Posterior cingulate gyrus (tissue), 11 donors: ENCODE measurements around the gene ROBO1.
"Not testable (repeated sequence)": the region's sequence is repeated elsewhere in the genome, so short reads cannot be mapped to it uniquely, and the experiment has no call there.

Experiments used
- DNase-seq, 10 donors: peaks; one replicate each; pipeline versions ENCODE4 v3.0.0 to v3.0.0-alpha.2; 2020 to 2021; ENCODE audit warnings: mixed read lengths in 3 of 10
- intact Hi-C: fragments of 100-400 bp; cut with DNase I; formaldehyde crosslinking; loops from one replicate; pipeline ENCODE4 v1.15.1; 2023

Gene ROBO1

GRCh38 chr3:79560698-79561097 is 207.1 kb downstream of the ROBO1 start:
- intact Hi-C loops = no loop called here

DNA sequence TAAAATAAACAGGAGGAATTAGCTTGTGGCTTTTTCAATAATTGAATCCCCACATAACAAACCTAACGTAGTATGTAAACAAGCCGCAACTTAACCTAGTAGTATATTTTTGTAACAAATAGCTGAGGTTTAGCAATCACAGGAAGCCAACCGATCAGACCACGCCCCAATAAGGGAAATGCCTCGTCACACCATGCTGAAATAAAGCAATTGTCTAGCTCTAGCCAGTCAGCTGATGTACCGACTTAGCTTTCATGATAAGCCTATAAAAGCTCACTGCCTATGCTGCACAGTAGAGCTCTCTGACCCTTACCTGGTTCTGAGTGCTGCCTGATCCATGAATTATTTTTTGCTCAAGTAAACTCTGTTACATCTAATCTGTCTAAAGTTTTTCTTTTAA is 208.9 kb downstream of the ROBO1 start:
- intact Hi-C loops = no loop called here
- no peak for DNase-seq

More at GRCh38 chr3:79560698-79561097, 207.1 kb downstream of the ROBO1 start:
- DNase-seq = no peak

GRCh38 chr3:79555655-79556054 is 212.1 kb downstream of the ROBO1 start:
- no peak for DNase-seq
- intact Hi-C loops = no loop called here

DNA sequence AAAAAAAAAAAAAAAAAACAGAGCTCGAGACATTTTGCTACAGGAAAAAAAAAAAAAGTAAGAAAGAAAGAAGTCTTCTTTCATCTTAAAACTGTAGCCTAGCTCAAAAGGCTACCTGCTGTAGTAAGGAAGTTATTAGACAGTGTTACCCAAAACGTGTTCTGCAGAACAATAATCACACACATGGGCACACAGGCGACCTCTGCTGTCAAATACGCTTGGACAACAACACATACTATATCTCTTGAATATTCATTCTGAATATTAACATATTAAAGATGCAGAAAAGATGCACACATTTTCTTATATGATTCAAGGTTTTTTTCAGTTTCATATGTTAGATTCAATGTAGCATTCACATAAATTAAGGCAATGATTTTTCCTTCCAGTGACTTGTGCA is 215.8 kb downstream of the ROBO1 start:
- DNase-seq = no peak
- intact Hi-C loops = no loop called here

GRCh38 chr3:79551321-79551892 is 216.4 kb downstream of the ROBO1 start:
- intact Hi-C loops = no loop called here
- no peak for DNase-seq

GRCh38 chr3:79543218-79543982 is 224.4 kb downstream of the ROBO1 start:
- no peak for DNase-seq
- intact Hi-C loops = no loop called here

- intact Hi-C loops = no loop called here
These were observed 233.1 kb downstream of the ROBO1 start for GRCh38 chr3:79534727-79535126.

DNA sequence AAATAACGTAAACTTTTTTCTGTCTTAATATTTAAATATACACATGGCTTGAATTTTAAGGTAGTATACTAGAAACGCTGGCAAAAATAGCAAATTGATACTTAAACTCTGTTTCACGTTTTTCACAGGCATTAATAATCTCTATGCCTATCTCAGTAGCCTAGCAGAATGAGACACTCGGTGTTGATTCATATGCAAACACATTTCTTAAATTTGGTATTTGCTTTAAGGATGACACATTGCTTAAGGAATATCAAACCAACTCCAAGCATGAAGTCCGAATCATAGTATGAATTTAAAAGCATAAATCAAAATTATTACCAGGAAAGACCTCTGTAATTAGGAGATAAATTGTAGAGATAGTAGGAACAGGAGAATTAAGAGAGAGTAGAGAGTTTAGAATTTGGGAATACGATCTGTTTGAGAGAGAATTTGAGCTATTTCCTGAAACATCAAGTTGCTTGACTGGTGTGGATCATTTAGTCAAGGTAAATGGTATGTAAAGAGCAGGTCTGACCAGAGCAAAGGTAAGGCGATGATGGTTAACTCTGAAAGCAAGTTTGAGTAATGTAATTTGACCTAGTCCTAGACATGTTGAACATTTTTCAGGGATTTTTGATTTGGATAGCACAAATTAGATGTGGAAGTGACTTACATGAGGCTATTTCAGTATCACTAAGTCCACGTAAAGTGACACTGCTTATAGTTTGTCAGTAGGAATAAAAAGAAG is 236.1 kb downstream of the ROBO1 start:
- intact Hi-C loops = no loop called here
- DNase-seq = no peak

More at GRCh38 chr3:79534727-79535126, 233.1 kb downstream of the ROBO1 start:
- DNase-seq = no peak

- DNase-seq = no peak
These were observed 246.5 kb downstream of the ROBO1 start for GRCh38 chr3:79521221-79521848.

DNA sequence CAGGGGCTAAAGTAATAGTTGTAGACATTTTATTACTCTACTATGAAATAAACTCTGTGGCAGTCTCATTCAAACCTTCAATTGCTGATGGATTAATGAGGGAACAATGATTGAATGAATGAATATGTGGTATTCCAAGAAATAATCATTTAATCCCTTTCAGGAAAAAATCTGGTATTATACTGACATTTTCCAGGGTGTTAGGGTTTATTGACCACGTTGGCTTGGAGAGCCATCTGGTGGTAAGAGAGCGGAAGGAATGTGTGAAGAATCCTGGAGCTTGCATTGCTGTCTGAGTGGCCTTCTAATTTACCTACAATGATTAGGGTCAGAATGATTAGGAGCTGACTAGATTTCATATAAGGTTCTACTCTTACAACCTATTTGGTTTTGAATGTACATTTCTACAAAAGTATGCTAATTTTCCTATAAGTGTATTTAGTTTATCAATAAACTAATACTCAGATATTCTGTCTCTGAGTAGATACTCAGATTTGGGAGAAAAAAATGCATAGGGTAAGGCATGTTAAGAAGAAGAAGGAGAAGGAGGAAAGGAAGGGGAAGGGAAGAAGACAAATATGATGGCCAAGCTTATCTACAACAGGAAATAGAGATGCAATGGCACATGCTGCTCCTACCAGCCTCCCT is 249.9 kb downstream of the ROBO1 start:
- intact Hi-C loops = no loop called here
- DNase-seq = peak in 2 of 10 donors; percentile 18 to 22

More at GRCh38 chr3:79521221-79521848, 246.5 kb downstream of the ROBO1 start:
- intact Hi-C loops = loop anchor here (2.0 to 10.0 kb wide), 2 partner anchors 1167 to 1723 kb away; no protein-coding TSS in a partner anchor

DNA sequence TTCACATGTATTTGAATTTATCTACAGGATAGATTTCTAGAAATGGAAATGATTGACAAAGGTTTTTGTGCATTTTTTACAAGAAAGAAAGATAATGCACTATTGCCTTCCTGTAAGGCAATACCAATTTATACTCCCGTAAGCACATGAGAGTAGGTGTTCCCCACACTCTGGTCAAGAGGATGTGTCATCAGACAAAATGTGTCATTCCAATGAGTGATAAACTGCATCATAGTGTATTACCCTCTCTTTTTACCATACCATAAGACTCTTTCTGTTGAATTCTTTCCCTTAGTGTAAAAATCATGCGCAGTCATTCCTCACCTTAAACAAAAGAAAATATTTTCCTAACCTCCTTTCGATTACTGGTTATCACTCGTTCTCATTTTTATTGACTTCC is 251.0 kb downstream of the ROBO1 start:
- DNase-seq = no peak
- intact Hi-C loops = no loop called here

DNA sequence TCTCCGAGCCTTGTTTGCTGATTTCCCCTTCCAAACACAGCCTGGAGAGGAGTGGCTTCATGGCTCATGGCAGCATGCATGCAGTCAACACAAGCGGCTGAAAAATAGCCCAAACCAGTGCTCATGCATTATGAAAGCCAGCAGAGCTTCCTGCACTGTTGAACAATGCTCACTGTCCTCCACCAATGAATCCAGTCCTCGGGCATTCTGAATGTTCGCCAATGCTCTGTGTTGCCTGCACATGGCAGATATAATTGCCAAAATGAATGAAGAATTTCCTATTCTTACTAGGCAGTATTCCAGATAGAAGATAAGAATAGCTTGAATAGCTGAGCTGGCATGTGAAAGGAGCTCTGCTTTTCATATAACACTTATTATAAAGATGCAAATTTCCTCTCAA is 252.7 kb downstream of the ROBO1 start:
- intact Hi-C loops = no loop called here
- peak in 5 of 10 donors; percentile 30 to 86 (median 41) for DNase-seq

GRCh38 chr3:79514069-79514468 is 253.7 kb downstream of the ROBO1 start:
- DNase-seq = no peak
- intact Hi-C loops = loop anchor here (5.0 kb wide), 1 partner anchor 852 kb away; no protein-coding TSS in a partner anchor

GRCh38 chr3:79506751-79507150 is 261.0 kb downstream of the ROBO1 start:
- intact Hi-C loops = no loop called here
- no peak for DNase-seq

DNA sequence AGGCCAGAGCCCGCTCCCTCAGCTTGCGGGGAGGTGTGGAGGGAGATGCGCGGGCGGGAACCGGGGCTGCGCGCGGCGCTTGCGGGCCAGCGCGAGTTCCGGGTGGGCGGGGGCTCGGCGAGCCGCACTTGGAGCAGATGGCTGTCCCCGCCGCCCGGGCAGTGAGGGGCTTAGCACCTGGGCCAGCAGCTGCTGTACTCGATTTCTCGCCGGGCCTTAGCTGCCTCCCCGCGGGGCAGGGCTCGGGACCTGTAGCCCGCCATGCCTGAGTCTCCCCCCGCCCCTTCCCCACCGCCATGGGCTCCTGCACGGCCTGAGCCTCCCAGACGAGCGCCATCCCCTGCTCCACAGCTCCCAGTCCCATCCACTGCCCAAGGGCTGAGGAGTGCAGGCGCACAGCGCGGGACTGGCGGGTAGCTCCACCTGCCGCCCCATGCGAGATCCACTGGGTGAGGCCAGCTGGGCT is 265.5 kb downstream of the ROBO1 start:
- intact Hi-C loops = not testable (repeated sequence)
- peak in 2 of 10 donors; percentile 77 for DNase-seq

DNA sequence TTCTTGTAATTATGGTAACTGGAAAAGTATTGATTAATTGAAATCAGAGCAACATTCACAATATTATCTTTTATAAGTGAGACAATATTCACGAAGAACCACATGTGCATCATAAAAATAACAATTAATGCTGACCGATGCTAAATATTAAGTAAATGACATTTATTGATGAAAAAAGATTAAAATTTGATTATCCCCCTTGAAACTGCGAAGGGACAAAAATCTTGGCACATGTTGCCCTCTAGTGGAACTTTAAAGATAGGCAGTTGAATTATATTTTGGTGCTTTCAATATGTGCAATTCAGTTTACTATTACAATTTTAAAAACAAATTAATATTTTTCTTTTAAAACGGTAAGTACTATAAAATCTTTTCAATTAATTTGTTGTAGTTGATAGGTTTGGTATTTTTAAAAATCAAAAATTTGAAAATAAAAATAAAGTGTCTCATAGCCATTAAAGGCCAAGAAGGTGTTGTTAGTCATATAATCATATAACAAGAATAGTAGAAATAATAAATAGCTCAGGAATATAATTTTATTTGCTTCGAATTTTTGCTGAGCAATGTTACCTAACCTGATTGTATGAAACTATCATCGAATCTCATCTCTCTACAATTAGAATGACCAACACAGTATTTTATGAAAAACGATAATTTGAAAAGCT is 270.2 kb downstream of the ROBO1 start:
- DNase-seq = no peak
- intact Hi-C loops = no loop called here

DNA sequence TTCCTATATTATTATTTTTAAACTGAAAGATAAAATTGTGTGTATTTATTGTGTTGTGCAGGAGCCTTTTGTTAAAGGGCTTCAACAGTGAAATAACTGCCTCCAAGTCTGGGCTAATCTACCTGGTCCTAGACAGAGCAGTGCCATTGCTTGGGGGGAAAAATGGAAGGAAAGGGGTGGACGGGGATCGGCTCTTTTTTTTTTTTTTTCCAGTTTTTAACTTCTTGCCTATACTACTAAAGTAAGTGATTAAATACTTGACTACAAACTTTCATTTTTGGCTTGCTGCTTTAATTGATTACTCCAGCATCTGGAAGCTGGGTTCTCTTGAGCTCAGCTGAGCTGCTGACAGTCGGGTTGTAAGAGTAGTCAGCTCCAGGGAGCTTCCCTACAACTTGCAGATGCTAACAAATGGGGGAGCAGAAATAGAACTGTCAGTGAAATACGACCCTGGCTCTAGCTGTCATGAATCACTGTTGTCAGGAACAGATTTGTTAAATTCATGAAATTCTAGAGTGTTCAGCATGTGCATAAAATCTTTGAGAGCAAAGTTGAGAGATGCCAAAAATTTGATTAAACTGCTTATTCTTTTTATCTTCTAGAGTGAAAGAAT is 276.7 kb downstream of the ROBO1 start:
- no peak for DNase-seq

DNA sequence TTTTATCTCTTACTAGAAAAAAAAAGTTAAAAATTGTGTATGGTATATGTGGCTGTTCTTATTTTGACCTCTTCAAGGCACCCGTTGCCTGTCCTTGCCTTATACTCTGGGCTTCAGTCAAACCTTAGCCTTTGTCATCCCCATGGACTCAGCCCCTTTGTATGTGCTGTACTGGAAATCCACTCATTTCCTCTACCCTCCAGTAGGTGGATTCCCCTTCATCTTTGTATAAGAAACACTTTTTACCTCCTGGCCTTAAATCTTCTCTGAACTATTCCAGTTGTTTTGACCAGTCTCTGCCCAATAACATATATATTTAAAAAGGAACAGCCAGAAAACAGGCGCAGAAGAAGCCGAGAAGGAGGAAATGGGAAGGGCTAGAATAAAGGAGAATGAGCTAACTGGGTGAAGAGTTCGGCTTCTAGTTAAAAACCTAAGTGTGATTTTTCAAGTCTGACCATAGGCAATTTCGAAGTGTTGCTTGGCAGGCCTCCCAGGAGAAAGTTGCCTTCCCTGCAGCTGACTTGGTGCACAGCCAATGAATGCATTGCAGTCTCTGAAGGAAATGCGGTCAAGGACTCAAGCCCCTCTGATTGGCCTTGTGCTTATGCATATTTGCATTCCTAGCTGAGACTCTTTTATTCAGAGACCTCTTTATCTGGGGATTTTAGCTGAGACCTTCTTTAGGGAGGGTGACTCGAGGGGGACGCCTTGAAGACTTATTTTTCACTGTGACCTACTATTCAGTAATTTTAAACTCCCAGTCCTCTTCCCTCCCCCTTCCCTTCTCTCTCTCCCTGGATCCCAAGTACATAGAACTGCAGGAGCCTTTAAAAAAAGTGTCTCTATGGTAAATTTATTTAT is 277.4 kb downstream of the ROBO1 start:
- intact Hi-C loops = no loop called here
- peak in 6 of 10 donors; percentile 7 to 65 (median 30) for DNase-seq

More for the DNA sequence above, 276.7 kb downstream of the ROBO1 start:
- intact Hi-C loops = no loop called here
